Activated CD4-positive, alpha-beta T cell treated with anti-CD3 and anti-CD28 coated beads for 24 hours (primary cell): ENCODE measurements around the gene SPAG16.

Experiments
- DNase-seq, 2 donors: peaks; one replicate each; pipeline ENCODE4 v3.0.0-alpha.2; 2020; ENCODE audit warnings: low read depth in 2 of 2

Gene SPAG16

GRCh38 chr2:214069254-214069653 is 785.0 kb downstream of the SPAG16 start:
- no peak for DNase-seq

GRCh38 chr2:214075456-214075855 is 791.2 kb downstream of the SPAG16 start:
- DNase-seq: no peak

- DNase-seq: no peak
Measured at GRCh38 chr2:214076527-214076926, 792.3 kb downstream of the SPAG16 start.

GRCh38 chr2:214077727-214078126 is 793.5 kb downstream of the SPAG16 start:
- DNase-seq: no peak

- DNase-seq: no peak
Measured at GRCh38 chr2:214079032-214079431, 794.8 kb downstream of the SPAG16 start.

GRCh38 chr2:214088536-214088935 is 804.3 kb downstream of the SPAG16 start:
- DNase-seq: no peak

GRCh38 chr2:214096208-214096715 is 812.0 kb downstream of the SPAG16 start:
- DNase-seq: no peak

- no peak for DNase-seq
Measured at GRCh38 chr2:214098811-214099210, 814.5 kb downstream of the SPAG16 start.

- DNase-seq: no peak
Measured at GRCh38 chr2:214100488-214100887, 816.2 kb downstream of the SPAG16 start.

- DNase-seq: no peak
Measured at GRCh38 chr2:214103276-214104001, 819.2 kb downstream of the SPAG16 start.

- DNase-seq: no peak
Measured at GRCh38 chr2:214104219-214104618, 820.0 kb downstream of the SPAG16 start.

GRCh38 chr2:214104967-214105366 is 820.7 kb downstream of the SPAG16 start:
- no peak for DNase-seq

GRCh38 chr2:214107726-214108125 is 823.5 kb downstream of the SPAG16 start:
- no peak for DNase-seq

- DNase-seq: no peak
Measured at GRCh38 chr2:214108598-214108997, 824.3 kb downstream of the SPAG16 start.

GRCh38 chr2:214117054-214117453 is 832.8 kb downstream of the SPAG16 start:
- no peak for DNase-seq

GRCh38 chr2:214126135-214126534 is 841.9 kb downstream of the SPAG16 start:
- DNase-seq: no peak

- DNase-seq: no peak
Measured at GRCh38 chr2:214127170-214127569, 842.9 kb downstream of the SPAG16 start.

GRCh38 chr2:214127571-214127970 is 843.3 kb downstream of the SPAG16 start:
- DNase-seq: no peak

- DNase-seq: no peak
Measured at GRCh38 chr2:214128040-214128439, 843.8 kb downstream of the SPAG16 start.

GRCh38 chr2:214130114-214130513 is 845.9 kb downstream of the SPAG16 start:
- no peak for DNase-seq

GRCh38 chr2:214135966-214136365 is 851.7 kb downstream of the SPAG16 start:
- DNase-seq: no peak

- no peak for DNase-seq
Measured at GRCh38 chr2:214138779-214139178, 854.5 kb downstream of the SPAG16 start.

- DNase-seq: no peak
Measured at GRCh38 chr2:214139630-214140284, 855.5 kb downstream of the SPAG16 start.
